Stimulated activated CD4-positive, alpha-beta T cell treated with anti-CD3 and anti-CD28 coated beads, Interleukin-15, amount 100 ng/mL, for 1 hour (primary cell): ENCODE data around the gene CHCHD3.
"Not testable (repeated sequence)": the region's sequence is repeated elsewhere in the genome, so short reads cannot be mapped to it uniquely, and the experiment has no call there.

Source experiments
- DNase-seq, 2 donors: peaks; one replicate each; pipeline ENCODE4 v3.0.0-alpha.2; 2020; ENCODE audit warnings: low read depth in 1 of 2, low spot score in 1 of 2

Gene CHCHD3

GRCh38 chr7:133009426-133010252 lies 72.3 kb downstream of the CHCHD3 start:
- no peak for DNase-seq

GRCh38 chr7:133007961-133008360 lies 73.9 kb downstream of the CHCHD3 start:
- DNase-seq = no peak

- DNase-seq = no peak
Measured at GRCh38 chr7:133003052-133003910, 78.6 kb downstream of the CHCHD3 start.

GRCh38 chr7:133001727-133002126 lies 80.2 kb downstream of the CHCHD3 start:
- no peak for DNase-seq

DNA sequence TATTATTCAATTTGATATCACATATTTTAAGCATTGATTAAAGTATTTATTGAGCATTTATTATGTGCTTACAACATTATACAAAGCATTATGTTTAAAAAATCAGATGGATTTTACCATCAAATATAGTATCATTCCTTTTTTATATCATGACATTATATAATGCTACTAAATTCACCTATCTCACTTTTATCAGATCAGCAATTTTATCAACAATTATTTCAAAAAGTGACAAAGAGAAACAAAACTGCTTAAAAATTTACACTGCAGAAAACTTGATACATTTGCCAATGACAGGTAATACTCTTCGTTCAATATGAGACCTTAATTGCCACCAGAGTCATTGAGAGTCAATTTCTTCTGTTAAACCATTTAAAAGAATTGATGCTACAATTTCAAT lies 82.0 kb downstream of the CHCHD3 start:
- DNase-seq = no peak

GRCh38 chr7:132998763-132999162 lies 83.1 kb downstream of the CHCHD3 start:
- DNase-seq = no peak

GRCh38 chr7:132997505-132997904 lies 84.4 kb downstream of the CHCHD3 start:
- no peak for DNase-seq

DNA sequence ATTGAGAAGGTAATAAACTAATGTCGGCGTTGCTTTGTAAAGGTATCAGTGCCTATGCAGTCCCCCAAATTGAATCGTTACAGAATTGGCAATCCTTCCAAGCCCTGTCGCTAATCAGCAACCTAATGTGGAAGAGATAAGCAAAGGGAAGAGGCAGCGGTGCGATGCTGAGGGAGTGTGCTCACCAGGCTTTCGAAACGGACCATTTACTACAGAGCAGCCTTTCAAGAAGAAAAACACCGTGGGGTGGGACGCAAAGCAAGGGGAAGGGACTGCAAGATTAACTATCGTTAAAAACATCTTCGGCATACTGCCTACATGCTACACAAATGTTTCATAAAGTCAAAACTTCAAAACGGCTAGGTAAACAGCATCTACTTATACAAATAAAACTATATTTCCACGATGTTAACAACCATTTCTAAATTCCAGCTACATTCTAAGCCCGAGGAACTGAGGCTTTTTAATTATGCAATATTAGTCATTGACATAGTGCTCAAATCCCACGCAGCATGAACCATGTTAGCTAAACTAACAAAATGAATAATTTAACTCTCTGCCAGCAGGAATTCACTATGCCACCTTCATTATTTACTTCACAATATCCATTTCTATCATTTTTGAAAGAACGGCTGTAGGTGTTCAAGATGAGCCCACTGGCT lies 85.2 kb downstream of the CHCHD3 start:
- no peak for DNase-seq

DNA sequence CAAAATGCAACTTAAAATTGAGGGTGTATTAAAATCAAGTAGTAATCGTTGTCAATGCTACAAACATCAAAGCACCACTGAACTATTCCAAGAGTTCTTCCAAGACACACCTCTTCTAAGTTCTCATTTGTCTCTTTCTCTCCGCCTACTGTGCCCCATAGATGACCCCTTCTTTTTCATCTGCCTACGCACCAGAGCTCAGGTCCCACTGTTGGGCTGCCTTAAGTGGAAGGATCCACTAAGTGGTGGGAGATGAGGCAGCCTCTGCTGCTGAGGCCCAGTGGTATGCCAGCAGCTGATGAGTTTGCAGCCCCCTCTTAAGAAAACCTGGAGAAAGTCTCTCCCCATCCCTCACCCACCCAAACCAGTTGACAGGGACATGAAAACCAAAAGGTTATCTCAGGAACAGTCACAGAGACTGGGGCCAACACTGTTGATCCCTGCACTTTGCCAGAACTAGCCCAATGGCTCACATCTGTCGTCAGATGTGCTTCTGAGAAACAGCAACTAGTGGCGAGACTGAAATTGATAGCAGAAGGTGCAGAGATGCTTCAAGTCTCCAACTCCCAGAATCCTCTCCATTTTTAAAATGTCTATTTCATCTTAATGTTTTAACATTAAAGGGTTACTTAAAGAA lies 88.4 kb downstream of the CHCHD3 start:
- DNase-seq = no peak

- DNase-seq = no peak
Measured at GRCh38 chr7:132991615-132992587, 90.0 kb downstream of the CHCHD3 start.

DNA sequence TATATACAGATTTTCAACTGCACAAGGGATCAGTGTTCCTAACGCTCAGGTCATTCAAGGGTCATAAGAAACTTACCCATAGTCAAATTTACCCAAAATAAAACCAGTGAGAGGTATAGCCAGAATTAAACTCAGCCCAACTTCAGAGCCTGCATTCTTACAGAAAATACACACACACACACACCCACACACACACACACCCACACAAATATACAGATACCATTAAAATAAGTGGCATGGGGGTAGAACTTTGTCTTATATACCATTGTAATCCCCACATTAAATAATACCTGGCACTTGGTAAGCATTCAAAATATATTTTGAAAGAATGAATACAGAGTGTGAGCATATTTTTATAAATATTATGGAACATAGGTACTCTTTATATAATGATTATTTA lies 93.8 kb downstream of the CHCHD3 start:
- no peak for DNase-seq

- DNase-seq = no peak
Measured at GRCh38 chr7:132980402-132980801, 101.5 kb downstream of the CHCHD3 start.

GRCh38 chr7:132979524-132979923 lies 102.4 kb downstream of the CHCHD3 start:
- no peak for DNase-seq

DNA sequence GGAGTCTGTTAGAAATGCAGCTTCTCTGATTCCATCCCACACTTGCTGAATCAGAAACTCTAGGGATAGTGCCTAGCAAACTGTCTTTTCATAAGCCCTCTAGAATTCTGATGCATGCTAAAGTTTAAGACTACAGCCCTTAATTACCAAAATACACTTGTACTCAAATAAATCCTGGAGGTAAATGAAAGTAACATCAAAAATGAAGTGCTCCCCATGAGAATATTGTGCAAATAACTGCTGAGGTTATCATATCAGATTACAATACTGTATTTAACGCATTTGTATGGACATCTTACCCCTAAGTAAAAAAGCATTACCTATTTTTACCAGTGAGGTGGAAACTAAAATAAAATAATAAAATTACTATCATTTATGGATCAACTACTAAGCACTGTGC lies 104.7 kb downstream of the CHCHD3 start:
- no peak for DNase-seq

GRCh38 chr7:132972745-132973144 lies 109.1 kb downstream of the CHCHD3 start:
- no peak for DNase-seq

DNA sequence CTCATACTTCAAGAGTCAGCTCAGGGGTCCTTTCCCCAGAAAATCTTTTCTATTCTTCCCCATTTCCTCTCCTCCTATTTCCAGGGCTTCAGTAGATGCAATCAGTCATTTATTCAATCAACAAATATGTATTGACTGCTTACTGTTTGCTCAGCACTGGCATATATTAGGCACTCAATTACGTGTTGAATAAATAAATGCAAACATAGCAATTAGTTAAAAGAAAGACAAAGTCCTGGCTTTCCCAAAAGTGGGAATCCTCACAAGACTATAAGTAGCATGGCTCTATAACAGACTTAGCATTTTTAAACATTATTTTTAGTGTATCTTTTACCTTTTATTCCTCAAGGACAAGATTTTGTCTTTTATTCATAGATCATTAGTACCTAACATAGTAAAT lies 111.6 kb downstream of the CHCHD3 start:
- DNase-seq = no peak

- no peak for DNase-seq
Measured at GRCh38 chr7:132969520-132969919, 112.4 kb downstream of the CHCHD3 start.

DNA sequence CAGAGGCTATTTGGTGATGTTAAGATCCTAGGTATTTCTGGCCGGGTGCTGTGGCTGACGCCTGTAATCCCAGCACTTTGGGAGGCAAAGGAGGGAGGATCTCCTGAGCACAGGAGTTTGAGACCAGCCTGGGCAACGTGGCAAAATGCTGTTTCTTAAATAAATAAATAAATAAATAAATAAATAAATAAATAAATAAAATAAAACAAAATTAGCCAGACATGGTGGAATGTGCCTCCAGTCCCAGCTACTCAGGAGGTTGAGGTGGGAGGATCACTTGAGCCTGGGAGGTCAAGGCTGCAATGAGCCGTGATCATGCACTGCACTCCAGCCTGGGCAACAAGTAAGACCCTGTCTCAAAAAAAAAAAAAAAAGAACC lies 114.4 kb downstream of the CHCHD3 start:
- DNase-seq = not testable (repeated sequence)

DNA sequence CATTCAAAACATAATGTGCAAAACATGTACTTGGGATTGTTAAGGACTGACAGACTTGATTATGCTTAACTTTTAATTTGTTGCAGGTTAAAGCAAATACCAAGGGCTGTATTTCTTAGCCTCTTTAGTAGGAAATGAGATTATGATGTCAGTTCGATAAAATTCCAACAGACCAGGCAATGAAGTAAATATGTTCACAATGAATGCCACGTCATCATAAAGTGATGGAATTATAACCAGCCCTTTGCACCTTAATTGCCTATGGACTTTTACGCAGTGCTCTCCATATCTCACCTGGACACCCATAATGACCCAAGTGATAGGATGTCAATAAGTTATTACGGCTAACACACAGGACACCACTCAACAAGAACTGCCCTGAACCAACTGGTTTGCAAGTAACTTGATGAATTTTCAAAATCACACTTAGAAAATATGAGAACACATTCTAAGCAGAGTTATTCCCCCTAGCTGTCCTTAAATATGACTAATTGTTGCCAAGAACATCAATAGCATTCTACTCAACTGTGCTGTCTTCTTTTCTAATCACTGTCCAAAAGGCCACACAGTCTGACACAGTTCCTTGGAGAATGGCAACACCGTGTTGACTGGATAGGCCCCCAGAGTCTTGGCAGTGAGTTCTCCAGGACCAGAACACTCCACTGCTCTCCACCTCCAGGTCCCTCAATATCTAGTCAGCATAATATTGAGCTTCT lies 115.0 kb downstream of the CHCHD3 start:
- no peak for DNase-seq

DNA sequence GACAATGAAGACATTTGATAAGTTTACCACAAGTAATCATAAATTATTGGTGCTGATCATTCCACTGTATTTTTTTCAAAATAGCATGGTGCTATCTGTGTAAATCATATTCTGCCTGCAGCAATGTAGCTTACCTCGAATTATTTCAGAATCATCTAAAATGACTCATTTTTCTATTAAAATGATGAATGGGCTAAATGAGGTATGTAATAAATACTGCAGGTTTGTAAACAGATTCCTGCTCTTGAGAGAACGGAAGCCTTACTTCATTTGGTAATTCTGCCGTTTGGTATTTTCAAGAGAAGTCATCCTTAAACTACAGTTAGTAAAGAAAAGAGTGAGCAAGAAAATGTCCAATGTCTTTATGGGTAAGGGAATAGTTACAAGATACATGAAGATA lies 115.9 kb downstream of the CHCHD3 start:
- DNase-seq = no peak
